ENCODE data around the gene PTPRM. TPM values are rescaled to one million over a fixed set of nuclear protein-coding genes. Genes with fewer than 3 reads are reported as not detected.

The PTPRM gene
- total RNA-seq, 4 donors from 2014 or later: 170 to 198 (median 182) TPM

DNA sequence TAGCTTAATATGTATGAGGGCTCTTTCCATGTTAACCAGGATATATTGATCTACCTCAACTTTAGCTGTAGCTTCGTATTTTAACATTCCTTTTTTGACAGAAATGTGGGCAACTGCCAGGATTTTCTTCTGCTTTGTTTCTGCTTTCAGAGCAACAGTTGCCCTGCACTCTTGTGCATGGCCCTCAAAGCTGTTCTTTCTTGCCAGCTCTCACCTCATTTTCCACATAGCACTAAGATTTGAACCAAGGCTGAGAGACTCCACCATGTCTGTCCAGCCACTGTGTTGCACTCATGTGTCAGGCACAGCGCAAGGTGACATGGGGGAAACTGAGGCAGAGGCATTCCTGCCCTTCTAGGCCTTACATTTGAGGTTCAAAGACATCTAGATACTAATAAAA, 619.3 kb downstream of the PTPRM start:
- no peak for DNase-seq
- Histone ChIP-seq H3K27ac (no peak overlapping the region), H3K36me3 (no peaks in the 10 kb centered on the region), H3K4me3 (replicated peaks in 1 of 3) (no peak overlapping the region), H3K27me3 (no peaks in the 10 kb centered on the region), H3K9me3 (no peaks in the 10 kb centered on the region), H3K4me1 (no peaks in the 10 kb centered on the region)
- 88 to 92% methylated on average over 2 of the region's 2 CpGs for WGBS, 2 donors
- intact Hi-C loops (cut with DNase I): no loop called here
- TF ChIP-seq, protein P1, sequence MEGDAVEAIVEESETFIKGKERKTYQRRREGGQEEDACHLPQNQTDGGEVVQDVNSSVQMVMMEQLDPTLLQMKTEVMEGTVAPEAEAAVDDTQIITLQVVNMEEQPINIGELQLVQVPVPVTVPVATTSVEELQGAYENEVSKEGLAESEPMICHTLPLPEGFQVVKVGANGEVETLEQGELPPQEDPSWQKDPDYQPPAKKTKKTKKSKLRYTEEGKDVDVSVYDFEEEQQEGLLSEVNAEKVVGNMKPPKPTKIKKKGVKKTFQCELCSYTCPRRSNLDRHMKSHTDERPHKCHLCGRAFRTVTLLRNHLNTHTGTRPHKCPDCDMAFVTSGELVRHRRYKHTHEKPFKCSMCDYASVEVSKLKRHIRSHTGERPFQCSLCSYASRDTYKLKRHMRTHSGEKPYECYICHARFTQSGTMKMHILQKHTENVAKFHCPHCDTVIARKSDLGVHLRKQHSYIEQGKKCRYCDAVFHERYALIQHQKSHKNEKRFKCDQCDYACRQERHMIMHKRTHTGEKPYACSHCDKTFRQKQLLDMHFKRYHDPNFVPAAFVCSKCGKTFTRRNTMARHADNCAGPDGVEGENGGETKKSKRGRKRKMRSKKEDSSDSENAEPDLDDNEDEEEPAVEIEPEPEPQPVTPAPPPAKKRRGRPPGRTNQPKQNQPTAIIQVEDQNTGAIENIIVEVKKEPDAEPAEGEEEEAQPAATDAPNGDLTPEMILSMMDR (IDR thresholded peaks at IDR 0.05): no peak
- no peak for TF ChIP-seq POLR2A (IDR thresholded peaks at IDR 0.05)

DNA sequence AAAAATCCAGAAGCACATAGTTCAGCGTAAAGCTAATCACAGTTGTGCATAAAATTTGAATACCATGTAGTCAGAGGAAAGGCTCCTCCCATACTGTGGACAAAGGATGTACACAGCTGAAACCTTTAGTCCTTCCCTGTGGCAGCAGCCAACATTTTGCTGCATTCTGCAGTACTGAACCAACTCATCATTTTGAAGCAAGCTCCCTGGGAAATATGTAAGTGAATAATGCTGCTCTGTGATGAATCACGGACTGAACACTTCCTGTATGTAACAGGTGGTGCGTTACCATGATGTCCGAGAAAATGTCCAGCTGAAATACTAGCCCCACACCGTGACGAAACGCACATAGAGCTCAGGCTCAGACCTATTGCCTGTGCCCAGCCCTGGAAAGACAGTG, 621.1 kb downstream of the PTPRM start:
- TF ChIP-seq POLR2A (IDR thresholded peaks at IDR 0.05): no peak
- TF ChIP-seq, protein P1 (IDR thresholded peaks at IDR 0.05): no peak
- Histone ChIP-seq H3K36me3 (no peaks in the 10 kb centered on the region), H3K4me3 (replicated peaks in 1 of 3) (no peak overlapping the region), H3K9me3 (no peaks in the 10 kb centered on the region), H3K27ac (no peak overlapping the region), H3K27me3 (no peaks in the 10 kb centered on the region), H3K4me1 (no peaks in the 10 kb centered on the region)
- DNase-seq: no peak
- WGBS, 2 donors: 96 to 97% methylated on average over 7 of the region's 7 CpGs
- intact Hi-C loops (cut with DNase I): no loop called here

DNA sequence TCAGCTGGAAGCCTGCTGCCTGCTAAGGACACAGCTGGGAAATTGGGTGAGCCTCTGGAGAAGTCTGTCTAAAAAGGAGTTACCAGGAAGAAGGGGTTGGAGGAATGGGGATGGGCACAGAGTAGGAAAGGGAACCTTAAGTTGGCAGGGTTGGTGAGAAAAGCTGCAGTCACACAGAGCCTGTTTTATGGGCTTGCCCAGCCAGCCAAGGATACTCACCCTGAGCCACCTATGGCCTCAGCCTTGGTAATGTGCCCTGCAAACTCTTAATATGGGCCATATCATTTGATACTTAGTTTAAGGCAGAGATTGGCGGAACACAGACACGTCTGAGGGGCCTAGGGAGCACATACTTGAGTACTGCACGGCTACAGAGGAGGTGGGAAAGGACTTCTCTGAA, 623.9 kb downstream of the PTPRM start:
- 95 to 98% methylated on average over 3 of the region's 3 CpGs for WGBS, 2 donors
- Histone ChIP-seq H3K9me3 (no peaks in the 10 kb centered on the region), H3K4me1 (no peaks in the 10 kb centered on the region), H3K4me3 (replicated peaks in 1 of 3) (no peak overlapping the region), H3K36me3 (no peaks in the 10 kb centered on the region), H3K27ac (no peak overlapping the region), H3K27me3 (no peaks in the 10 kb centered on the region)
- no peak for TF ChIP-seq POLR2A (IDR thresholded peaks at IDR 0.05)
- TF ChIP-seq, protein P1 (IDR thresholded peaks at IDR 0.05): no peak
- intact Hi-C loops (cut with DNase I): no loop called here
- no peak for DNase-seq

DNA sequence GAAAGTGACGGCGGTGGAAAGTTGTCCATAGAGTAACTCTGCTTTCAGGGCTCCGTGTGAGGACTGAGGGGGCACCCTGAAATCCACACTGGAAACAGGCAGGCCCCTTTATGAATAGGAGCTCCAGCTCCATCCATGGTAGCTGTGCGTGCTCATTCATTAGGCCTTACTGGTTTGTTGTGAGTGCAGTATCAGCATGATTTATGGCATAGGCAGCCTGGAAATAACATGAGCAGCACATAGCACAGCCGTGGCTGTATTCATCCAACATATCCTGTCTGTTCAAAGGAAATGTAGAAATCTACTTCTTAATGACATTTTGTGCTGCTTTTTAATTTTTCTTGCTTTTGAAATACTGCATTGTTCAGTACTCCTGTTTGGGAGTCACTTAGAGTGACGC, 627.3 kb downstream of the PTPRM start:
- DNase-seq: no peak
- intact Hi-C loops (cut with DNase I): no loop called here
- WGBS, 2 donors: 92 to 93% methylated on average over 6 of the region's 6 CpGs
- H3K27me3 ChIP-seq: no peaks in the 10 kb centered on the region
- H3K4me3 ChIP-seq (replicated peaks in 1 of 3): no peak overlapping the region
- no peaks in the 10 kb centered on the region for H3K36me3 ChIP-seq
- H3K9me3 ChIP-seq: no peaks in the 10 kb centered on the region
- TF ChIP-seq, protein P1 (IDR thresholded peaks at IDR 0.05): no peak
- no peak for TF ChIP-seq POLR2A (IDR thresholded peaks at IDR 0.05)
- H3K4me1 ChIP-seq: no peaks in the 10 kb centered on the region
- H3K27ac ChIP-seq: no peak overlapping the region

DNA sequence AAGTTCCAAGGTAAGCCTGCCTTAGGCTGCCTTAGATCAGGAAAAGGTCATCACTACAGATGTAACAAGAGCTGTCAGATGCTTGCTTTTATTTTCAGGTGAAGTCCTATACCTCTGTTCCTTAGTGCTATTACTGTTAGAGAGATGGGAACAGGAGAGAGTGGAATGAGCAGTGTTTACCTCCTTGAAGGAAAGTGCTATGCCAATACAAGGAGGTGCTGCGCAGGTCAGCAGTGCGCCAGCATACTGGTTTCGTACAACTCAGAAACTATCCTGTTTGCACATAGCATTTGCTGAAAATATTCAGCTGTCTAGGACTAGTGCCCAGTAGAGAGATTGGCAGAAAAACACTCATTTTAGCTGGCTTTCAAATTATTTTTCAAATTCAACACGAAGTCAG, 629.1 kb downstream of the PTPRM start:
- DNase-seq: no peak
- H3K27me3 ChIP-seq: no peaks in the 10 kb centered on the region
- no peaks in the 10 kb centered on the region for H3K4me1 ChIP-seq
- H3K27ac ChIP-seq: no peak overlapping the region
- TF ChIP-seq, protein P1 (IDR thresholded peaks at IDR 0.05): no peak
- TF ChIP-seq POLR2A (IDR thresholded peaks at IDR 0.05): no peak
- 95 to 96% methylated on average over 4 of the region's 4 CpGs for WGBS, 2 donors
- H3K4me3 ChIP-seq (replicated peaks in 1 of 3): no peak overlapping the region
- intact Hi-C loops (cut with DNase I): no loop called here
- no peaks in the 10 kb centered on the region for H3K36me3 ChIP-seq
- no peaks in the 10 kb centered on the region for H3K9me3 ChIP-seq
